Activated CD8-positive, alpha-beta memory T cell treated with anti-CD3 and anti-CD28 coated beads, Interleukin-2, amount 50 U/mL, for 24 hours (primary cell): Measurements from ENCODE around the gene MCMBP.

ENCODE experiments used
- DNase-seq: peaks from one replicate; pipeline ENCODE4 v3.0.0-alpha.2; 2020; ENCODE audit errors: extremely low read depth

MCMBP gene

DNA sequence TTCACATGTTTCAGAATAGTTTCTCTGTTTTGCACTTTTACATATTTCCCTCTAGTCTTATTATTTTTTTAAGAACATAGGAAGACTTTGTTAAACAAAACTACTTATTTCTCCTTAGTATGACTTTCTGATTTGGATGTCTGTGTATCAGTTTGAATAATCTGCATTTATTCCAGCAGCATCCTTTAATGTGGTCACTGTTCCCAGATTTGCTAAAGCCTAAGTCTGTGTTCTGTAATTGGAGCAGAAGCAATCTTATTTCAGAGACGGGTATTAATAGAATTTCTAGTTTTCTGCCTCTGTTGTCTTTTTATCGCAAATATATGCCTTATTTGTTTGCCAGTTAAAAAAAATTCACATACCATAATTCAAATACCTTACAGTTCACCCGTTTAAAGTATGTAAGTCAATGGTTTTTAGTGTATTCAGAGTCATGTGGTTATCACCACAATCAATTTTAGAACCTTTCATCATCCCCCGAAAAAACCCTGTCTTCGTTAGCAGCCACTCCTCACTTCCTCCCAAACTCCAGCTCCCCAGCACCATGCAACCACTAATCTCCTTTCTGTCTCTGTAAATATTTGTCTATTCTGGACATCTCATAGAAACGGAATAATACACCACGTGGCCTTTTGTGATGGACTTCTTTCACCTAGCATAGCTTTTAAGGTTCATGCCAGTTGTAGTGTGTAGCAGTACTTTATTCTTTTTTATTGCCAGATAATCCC is 88.1 kb downstream of the MCMBP start:
- no peak for DNase-seq

DNA sequence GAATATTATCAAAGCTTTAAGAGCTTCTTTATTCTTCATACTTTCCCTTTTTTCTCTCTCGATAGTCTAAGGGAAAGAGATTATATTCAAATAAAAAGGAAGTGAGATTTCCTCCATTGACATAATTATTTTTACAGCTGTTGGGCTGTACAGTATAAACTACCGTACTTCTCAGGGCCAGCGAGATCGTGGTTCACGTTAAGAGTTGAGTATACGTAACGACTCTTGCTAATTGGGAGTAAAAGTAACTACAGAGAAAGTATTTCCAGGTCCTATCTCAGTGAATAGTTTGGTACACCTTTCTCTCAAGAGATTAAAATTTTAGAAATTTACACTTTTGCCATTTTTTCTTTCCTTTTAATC is 89.0 kb downstream of the MCMBP start:
- no peak for DNase-seq

DNA sequence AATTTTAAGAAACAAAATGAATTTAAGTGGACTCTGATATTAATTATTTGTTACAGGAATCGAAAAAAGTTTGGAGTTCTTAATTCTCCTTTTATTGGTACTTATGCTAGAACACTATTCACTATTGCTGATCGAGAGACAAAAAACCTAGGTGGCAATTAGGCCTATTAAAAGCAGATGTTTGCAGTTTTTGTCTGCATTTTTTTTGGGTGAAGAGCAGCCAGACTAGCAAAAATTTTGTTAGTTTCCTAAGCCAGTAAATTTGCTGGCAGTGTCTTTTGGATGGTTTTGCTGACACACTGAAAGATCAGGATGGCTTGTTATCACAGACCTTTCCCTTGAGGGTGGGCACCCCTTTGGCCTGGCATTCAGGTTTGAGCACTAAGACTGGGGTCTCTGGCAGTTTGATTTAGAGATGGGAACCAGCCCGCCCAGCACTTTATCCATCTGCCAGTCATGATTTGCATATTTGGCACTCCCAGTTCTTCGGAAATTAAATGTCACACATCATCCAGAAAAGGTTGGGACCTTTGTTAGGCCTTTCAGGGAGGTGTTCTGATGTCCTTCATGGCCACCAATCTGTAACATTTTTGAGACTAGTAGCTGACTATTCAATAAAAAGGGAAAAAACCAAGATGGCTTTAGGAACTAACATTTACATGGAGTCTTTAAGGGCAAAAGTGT is 89.5 kb downstream of the MCMBP start:
- DNase-seq = no peak

DNA sequence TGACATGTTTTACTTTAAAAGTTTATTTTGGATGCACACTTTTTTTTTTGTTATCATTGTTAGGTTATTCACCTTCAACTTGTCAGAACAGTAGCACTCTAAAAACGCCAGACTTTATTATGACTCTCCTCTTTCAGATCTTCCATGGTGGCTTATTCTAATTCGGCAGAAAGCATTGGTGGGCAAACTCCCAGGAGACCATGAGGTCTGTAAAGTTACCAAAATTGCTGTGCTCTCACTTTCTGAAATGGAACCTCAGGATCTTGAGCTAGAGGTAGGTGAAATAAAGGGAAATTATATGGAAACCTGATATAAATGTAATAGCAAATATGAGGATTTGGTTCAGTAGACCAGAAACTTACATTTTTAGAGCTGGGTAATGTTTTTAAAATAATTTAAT is 91.1 kb downstream of the MCMBP start:
- no peak for DNase-seq

DNA sequence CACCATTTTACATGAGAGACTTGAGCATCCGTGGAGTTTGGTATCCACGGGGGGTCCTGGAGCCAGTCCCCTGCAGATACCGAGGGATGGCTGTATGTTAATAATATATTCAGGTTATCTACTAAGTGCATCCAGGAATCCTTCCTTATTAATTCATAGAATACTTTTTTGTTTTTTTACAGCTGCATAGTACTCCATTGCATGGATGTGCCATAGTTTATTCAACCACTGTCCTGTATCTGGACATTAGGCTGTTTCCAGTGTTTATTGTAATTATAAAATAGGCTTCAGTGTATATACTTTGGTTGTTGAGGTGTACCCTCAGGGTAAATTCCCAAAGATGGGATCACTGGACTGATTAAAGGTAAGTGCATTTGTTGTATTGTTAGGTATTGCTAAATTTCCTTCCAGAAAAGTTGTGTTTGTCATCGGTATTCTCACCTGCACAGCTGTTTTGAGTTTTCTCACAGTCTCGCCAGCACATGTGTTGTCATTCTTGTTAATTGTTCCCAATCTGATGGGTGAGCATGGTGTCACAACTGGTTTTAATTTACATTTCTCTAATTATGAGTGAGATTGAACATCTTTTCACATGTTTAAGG is 91.7 kb downstream of the MCMBP start:
- DNase-seq = no peak
